Measurements from ENCODE around the gene ACTL7A.
"Not testable (repeated sequence)": the region's sequence is repeated elsewhere in the genome, so short reads cannot be mapped to it uniquely, and the experiment has no call there.

The ACTL7A gene, protein sequence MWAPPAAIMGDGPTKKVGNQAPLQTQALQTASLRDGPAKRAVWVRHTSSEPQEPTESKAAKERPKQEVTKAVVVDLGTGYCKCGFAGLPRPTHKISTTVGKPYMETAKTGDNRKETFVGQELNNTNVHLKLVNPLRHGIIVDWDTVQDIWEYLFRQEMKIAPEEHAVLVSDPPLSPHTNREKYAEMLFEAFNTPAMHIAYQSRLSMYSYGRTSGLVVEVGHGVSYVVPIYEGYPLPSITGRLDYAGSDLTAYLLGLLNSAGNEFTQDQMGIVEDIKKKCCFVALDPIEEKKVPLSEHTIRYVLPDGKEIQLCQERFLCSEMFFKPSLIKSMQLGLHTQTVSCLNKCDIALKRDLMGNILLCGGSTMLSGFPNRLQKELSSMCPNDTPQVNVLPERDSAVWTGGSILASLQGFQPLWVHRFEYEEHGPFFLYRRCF

DNA sequence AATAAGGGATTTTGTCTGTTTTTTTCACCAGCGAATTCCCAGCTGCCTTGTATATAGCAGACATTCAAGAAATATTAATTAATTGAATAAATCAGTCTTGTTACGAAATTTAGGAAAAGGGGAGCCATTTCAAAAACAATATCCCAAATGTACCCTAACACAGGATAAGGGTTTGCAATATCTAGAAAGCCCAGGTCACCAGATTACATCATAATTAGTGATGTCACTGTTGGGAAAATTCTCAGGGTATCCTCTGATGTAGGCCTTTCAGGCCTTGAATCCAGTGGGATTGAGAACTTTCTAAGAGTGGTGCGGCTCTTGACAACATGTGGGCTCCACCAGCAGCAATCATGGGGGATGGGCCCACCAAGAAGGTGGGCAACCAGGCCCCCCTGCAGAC, at the start of gene ACTL7A:
Gene ACTL7A (plus strand): TSS at position 270 of the 400 bp plus-strand sequence. CDS start 57 bp downstream, at position 327.
- DNase-seq (ENCODE audit: low read depth in 1 of 2, low spot score in 1 of 2), result no peak

DNA sequence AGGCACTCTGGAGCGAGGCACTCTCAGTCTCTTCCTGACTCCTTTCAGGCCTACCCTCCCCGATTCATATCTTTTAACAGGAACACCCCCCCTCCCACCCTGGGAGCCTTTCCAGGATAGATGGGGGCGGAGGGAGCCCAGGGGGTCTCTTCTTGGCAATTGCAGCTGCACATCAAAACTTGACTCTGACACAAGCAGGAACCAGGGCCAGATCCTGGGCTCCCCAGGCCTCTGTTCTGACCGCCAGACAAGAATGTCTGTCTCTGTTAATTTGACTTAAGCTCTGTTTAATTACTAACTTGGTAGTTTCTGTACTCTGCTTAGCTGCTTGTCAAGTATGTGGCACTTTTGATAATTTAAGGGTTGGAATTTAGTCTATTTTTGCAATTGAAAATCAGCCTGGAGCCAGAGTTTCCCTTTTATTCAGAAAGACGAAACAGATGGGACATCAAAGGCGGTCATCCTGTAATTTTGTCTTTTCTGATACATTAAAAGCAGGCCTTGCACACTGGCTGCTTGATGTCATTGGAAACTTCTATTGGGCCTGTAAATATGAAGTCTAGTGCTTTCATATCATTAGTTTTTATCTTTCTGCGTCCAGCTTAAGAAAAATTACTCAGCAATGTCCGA, 49.6 kb upstream of the ACTL7A start:
- no peak for DNase-seq (ENCODE audit: low read depth in 1 of 2, low spot score in 1 of 2)

DNA sequence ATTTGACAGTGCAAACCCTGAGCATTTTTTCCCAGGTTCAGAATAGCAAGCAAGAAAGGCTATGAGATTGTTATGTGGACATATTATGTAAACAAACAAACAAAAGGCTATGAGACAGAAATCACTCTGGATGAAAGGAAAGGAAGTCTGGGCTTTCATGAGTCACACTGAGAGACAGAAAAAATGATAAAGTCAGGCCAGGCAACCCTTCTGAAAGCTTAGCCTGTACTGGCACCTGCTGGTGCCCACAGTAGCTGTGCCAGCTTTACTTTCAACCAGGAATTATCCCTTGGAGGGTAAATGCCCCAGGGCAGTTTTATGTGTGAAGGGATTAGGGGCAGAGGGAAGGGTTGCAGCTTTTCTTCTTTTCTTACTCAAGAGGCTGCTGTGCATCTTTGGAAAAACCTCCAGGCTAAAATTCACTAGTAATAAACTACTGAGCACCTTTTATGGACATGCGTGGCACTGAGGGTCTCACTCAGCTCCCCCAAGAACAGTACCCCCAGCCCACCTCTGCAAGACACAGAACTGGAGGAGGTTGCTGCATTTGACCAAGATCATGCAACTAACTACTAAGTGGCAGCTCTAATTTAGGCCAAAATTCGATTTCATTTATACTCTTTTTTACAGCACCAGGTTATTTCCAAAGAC, 48.0 kb upstream of the ACTL7A start:
- no peak for DNase-seq (ENCODE audit: low read depth in 1 of 2, low spot score in 1 of 2)

DNA sequence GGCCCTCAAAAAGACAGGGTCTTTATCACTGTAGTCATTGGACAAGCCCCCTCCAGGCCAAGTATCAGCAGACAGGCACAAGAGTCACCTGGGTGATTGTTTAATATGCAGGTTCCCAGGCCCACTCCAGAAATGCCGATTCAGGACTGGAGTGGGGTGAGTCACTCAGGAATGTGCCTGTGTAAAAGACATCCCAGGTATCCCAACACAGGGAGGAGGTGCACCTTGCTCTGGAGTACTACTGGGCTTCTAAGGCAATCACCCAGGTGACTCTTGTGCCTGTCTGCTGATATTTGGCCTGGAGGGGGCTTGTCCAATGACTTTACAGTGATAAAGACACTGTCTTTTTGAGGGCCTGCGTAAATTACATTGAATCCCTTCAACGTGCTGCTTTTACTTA, 46.9 kb upstream of the ACTL7A start:
- no peak for DNase-seq (ENCODE audit: low read depth in 1 of 2, low spot score in 1 of 2)

DNA sequence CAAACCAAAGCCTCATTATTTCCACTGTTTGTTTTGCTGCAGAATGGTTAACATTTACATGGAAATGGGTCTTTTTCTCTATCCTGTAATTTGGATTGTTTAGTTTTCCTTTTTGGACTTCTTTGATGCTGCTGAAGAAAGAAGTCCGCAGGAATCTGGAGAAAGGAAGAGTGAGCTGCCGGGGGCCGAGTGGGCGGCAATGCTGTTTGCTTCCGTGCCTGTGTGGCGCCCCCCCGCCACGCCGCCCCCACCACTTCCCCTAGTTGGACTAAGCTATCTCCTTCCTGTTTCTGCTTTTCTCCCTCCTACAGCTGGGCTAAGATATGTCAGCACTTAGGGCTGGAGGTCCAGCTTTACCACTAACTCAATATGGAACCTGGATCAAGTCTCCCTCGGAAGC, 46.0 kb upstream of the ACTL7A start:
- DNase-seq (ENCODE audit: low read depth in 1 of 2, low spot score in 1 of 2), result no peak

DNA sequence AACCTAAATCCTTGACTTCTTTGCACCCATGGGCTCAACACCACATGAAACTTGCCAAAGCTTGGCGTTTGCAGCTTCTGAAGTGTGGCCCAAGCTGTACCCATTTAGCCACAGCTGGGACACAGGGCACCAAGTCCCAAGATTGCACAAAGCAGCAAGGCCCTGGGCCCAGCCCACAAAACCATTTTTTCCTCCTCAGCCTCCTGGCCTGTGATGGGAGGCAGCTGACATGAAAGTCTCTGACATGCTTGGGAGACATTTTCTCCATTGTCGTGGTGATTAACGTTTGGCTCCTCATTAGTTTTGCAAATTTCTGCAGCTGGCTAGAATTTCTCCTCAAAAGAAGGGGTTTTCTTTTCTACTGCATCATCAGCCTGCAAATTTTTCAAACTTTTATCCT, 38.2 kb upstream of the ACTL7A start:
- DNase-seq (ENCODE audit: low read depth in 1 of 2, low spot score in 1 of 2), result no peak

DNA sequence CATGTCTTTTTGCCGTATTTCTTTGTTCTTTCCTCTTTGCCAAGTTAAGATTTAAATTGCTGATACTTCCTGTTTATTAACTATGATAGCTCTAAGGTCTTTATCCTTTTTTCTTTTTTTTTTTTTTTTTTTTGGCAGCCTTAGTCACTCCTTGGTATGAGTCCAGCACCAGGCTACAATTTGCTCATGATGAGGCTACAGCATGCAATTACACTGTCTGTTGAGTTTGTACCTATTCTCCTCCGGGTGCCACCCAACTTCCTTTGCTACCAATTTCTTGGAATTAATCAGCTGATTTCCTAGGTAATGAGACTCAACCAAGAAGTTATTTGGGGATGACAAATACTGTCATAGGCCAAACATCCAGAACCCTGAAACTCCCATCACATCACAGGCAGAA, 31.8 kb upstream of the ACTL7A start:
- no peak for DNase-seq (ENCODE audit: low read depth in 1 of 2, low spot score in 1 of 2)

DNA sequence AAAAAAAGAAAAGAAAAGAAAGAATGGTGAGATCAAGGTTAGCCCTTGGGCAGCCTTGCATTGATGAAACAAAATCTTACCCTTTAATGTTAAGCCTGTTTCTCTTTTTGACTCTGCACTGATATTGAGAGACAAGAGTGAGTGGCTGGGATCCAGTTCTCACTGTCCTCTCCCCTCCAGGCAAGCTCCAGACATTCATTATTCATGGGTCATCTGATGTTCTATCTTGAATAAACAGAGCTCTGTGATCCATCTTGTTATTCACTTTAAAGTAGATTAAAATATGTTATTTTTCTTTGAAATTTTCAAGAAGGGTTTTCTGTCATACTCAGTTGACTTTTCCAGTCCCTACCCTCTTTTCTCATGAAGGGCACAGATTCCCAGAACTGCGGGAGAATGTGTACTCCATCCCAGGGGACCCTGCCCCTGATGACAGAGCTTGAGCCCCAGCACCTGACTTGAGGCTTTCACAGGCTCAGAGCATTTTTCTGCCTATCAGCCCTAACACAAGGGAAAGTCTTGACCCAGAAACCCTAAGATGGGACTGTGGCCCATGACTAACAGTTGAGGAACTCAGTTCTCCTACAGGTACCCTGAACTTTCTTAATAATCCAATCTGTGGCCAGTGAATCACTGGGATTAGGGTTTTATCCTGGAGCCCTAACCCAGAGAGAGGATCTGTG, 30.4 kb upstream of the ACTL7A start:
- no peak for DNase-seq (ENCODE audit: low read depth in 1 of 2, low spot score in 1 of 2)

DNA sequence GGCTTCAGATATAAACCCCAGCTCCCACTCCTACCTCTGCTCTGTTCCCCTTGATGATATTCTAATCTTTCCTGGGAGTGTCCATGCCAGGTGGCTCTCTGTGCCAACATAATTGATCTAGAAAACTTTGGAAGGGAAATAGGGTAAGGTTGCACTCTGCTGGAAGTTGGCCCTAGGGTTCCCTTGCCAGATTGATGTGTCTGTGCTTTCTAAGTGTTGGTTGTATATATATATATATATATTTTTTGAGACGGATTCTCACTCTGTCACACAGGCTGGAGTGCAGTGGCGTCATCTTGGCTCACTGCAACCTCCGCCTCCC, 29.9 kb upstream of the ACTL7A start:
- DNase-seq (ENCODE audit: low read depth in 1 of 2, low spot score in 1 of 2), result no peak

DNA sequence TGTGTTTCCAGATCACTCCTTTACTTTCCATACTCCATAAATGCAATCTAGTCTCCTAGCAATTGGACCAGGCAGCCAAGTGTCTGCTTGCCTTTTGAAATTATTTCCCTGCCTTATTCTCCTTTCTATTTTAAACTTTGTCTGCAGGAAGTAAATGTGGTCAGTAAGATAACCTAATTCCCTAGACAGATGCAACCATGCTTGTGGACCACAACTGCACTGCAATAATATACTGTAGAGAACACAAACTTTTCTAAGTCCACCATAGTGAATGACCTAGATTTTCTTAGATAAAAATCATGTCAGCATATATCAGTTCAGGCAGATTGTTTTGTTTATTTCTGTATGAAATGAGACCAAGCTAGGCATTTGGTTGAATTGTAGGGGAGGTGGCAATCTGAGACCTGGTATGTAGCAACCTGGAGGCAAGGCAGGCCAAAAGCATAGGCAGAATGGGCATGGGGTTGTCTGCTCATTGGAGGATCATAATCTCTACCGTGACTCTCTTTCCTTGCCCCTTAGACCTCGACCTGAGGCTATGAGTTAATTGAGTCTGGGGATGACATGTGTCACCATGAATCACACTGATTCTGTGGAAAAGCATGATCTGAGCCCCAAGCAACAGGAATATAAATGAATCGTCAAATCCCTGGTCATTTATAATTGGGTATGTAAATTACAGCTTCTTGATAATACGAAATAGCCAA, 27.0 kb upstream of the ACTL7A start:
- no peak for DNase-seq (ENCODE audit: low read depth in 1 of 2, low spot score in 1 of 2)

DNA sequence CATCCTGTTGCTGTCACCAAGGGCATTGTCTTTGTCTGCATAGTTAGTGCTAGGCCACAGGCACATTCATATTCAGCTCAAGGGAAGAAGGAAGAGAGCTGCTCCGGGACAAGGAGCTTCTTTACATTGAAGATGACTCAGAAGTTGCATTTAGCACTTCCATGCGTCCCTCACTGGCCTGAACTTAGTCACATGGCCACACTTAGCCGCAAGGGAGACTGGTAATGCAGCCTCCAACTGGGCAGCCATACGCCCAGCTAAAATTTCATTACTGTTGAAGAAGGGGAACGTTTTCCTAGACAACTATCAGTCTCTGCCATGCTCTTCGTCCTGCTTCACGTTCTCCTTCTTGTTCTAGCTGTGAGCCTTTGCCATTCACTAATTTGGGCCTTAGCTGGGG, 26.2 kb upstream of the ACTL7A start:
- no peak for DNase-seq (ENCODE audit: low read depth in 1 of 2, low spot score in 1 of 2)

DNA sequence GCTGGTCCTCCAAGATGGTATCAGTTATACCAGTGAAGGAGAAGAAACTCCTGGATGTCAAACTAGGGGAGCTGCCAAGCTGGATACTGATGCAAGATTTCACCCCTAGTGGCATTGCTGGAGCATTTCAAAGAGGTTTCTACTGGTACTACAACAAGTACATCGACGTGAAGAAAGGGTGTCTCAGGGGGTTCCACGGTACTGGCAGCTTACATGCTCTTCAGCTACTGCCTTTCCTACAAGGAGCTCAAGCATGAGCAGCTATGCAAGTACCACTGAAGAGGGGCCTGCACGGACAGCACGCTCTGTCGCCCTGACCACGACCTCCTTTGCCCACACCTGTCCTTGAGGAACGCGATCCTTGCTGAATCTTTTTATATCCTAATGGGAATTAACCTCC, 25.7 kb upstream of the ACTL7A start:
- no peak for DNase-seq (ENCODE audit: low read depth in 1 of 2, low spot score in 1 of 2)

DNA sequence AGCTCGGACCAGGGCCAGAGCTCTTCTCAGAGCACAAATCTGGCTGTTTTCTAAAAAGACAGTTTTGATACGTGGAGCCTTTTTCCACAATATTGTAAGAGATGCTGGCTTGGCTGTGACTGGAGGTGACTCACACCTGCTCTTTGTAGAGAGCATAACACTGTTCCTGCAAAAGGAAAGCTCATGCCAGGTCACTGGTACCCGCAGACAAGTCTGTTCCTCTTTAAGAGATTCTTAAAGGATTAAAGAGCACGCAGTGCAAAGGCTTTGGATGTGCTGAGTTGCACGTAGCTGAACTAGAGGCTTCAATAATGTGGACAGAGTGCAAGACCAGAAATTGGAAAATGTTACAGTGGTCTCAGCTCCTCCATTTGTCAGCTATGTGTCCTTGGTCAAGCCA, 25.3 kb upstream of the ACTL7A start:
- no peak for DNase-seq (ENCODE audit: low read depth in 1 of 2, low spot score in 1 of 2)

DNA sequence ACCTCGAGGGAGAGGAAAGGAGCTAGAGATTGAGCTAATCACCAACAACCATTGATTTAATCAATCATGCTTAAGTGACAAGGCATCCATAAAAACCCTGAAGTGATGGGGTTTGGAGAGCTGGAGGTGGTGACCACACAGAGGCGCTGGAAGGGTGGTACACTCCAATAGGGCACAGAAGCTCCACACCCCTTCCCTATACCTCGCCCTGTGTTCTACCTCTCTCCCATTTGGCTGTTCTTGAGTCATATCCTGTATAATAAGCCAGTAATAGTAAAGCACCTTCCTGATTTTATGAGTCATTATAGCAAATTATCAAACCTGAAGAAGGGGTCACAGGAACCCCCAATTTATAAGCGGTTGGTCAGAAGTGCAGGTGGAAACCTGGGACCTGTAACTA, 24.5 kb upstream of the ACTL7A start:
- no peak for DNase-seq (ENCODE audit: low read depth in 1 of 2, low spot score in 1 of 2)

DNA sequence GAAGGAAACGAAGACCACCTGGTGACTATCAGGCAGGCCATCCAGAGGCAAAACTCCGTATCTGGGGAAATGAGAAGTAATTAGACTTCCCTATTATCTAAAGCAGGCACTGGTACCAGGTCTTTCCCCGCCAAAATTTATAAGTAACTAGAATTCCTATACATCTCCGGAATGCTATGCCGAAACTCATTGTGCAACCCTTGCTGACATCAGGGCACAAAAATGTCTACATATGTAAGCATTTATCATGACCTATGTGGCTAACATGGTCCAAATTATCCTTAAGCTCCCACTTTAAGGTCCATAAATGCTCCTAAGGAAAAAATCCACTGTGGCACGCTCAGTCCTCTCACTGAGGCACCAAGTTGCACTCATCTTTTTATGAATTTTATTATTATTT, 24.0 kb upstream of the ACTL7A start:
- DNase-seq (ENCODE audit: low read depth in 1 of 2, low spot score in 1 of 2), result no peak

DNA sequence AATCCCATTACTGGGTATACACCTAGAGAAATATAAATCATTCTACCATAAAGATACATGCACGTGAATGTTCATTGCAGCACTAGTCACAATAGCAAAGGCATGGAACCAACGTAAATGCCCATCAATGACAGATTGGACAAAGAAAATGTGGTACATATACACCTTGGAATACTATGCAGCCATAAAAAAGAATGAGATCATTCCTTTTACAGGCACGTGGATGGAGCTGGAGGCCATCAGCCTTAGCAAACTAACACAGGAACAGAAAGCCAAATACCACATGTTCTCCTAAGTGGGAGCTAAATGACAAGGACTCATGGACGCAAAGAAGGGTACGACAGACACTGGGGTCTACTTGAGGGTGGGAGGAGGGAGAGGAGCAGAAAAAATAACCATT, 22.5 kb upstream of the ACTL7A start:
- DNase-seq (ENCODE audit: low read depth in 1 of 2, low spot score in 1 of 2), result not testable (repeated sequence)

DNA sequence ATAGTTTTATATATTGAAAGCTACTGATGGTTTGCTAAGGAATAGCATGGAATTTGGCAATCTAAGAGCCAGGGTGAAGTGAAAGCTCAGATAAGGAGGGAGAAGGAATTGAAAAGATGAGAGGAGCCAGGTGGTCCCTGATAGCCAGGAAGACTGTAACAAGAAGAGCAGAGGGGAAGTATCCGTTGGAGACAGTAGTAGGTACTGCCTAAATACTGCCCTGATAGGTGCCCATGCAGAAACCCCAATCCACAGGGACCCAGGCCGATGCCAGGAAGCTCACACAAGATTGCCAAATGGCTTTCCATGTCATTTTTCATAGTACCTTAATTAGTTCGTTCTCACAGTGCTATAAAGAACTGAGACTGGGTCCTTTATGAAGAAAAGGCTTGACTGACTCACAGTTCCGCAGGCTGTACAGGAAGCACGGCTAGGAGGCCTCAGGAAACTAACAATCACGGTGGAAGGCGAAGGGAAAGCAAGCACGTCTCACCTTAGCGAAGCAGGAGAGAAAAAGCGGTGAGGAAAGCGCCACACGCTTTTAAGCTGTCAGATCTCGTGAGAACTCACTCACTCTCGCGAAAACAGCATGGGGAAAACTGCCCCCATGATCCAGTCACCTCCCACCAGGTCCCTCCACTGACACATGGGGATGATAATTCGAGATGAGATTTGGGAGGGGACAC, 19.3 kb upstream of the ACTL7A start:
- no peak for DNase-seq (ENCODE audit: low read depth in 1 of 2, low spot score in 1 of 2)

DNA sequence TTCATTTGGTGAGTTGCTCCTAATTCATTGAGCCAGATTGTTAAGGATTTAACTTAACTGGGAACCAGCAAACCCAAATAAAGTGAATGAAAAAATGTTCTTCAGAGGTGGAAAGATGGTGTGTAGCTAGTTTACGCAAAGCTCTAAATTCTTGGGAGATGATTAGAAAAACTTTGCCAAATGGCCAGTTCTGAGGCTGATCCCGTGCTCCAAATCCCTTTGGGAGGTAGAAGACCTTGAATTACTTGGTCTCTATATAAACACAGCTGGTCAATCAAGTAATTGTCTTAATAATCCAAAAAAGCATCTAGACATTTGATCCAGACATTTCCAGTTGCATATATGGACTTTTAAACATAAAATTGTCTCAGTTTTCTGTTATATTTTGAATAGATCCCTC, 17.7 kb upstream of the ACTL7A start:
- no peak for DNase-seq (ENCODE audit: low read depth in 1 of 2, low spot score in 1 of 2)

DNA sequence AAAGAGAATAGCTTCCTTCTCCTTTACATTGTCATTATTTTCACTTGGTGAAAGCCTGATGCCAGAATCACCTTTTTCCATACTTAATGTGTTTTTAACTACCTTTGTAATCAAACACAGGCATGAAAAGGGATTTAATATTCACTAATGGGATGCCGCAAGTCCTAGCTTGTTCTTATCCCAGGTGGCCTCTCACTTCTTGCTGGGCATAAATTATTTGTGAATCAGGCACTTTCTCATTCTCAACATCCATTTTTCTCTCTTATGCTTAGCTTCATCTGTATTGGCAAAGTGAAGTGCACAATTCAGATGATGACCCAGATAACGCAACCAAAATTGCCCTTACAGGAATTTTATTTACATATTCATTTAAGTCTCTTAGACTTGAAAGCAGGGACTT, 17.2 kb upstream of the ACTL7A start:
- DNase-seq (ENCODE audit: low read depth in 1 of 2, low spot score in 1 of 2), result no peak

DNA sequence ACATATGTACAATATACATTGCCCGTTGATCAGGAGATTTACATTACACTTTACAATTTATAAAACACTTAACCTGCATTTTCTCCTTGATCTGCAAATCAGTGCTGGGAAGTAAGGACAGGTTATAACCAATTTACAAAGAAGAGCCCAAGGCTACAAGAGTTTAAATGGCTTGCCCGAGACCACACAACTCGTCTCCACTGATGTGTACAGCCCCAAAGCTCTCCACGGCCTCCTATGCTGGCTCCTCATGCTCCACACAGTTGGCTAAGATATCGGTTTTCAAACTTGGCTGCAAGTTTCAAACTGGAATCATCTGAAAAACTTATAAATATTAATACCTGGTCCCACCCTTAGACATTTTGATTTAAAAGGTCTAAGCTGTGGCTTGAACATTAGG, 16.6 kb upstream of the ACTL7A start:
- no peak for DNase-seq (ENCODE audit: low read depth in 1 of 2, low spot score in 1 of 2)

DNA sequence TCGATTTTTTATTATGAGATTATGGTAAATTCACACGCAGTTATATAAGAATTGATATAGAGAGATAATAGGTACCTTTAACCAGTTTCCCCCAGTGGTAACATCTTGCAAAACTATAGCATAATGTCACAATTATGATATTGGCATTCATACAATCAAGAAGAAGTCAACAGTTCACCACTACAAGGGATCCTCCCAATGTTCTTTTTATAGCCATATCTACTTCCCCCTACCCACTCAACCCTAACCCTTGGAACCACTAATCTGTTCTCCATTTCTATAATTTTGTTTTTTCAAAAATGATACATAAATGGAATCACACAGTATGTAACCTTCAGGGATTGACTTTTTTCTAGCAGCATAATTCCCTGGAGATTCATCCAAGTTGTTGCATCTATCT, 16.1 kb upstream of the ACTL7A start:
- no peak for DNase-seq (ENCODE audit: low read depth in 1 of 2, low spot score in 1 of 2)
